Measurements from ENCODE around the gene AMMECR1L. TPM values are rescaled to one million over a fixed set of nuclear protein-coding genes. Genes with fewer than 3 reads are reported as not detected.
"Not testable (repeated sequence)": the region's sequence is repeated elsewhere in the genome, so short reads cannot be mapped to it uniquely, and the experiment has no call there.

Gene AMMECR1L
- total RNA-seq, 2 experiments from 2014 or later, result 12.8 to 14.2 TPM

- CTCF ChIA-PET, result interaction anchor here (1.4 to 1.8 kb wide), 2 partner anchors 11 to 62 kb away, joined by 3 to 6 read pairs; no protein-coding TSS in a partner anchor
- DNase-seq (peak; percentile 83), ATAC-seq (peak; percentile 97)
- peaks cover 27% of the 10 kb centered on the region for H3K4me1 Mint-ChIP-seq
- POLR2A ChIA-PET, result interaction anchor here (0.7 kb wide), 1 partner anchor 376 kb away, joined by 3 read pairs; no protein-coding TSS in a partner anchor
- H3K27ac Mint-ChIP-seq, result peak overlapping the region; percentile 78
- no peaks in the 10 kb centered on the region for H3K27me3 Mint-ChIP-seq
- intact Hi-C loops (cut with DNase I, micrococcal nuclease), result loop anchor here (1.0 to 2.0 kb wide), 3 partner anchors 19 to 28 kb away; partner anchors contain the start of genes WDR33 (in 2 of the 2) and POLR2D (in 1 of the 2)
- H3K4me3 Mint-ChIP-seq, result no peak overlapping the region
- peaks cover 19% of the 10 kb centered on the region for H3K9me3 Mint-ChIP-seq (ENCODE audit: low read depth)
- peaks cover 15% of the 10 kb centered on the region for H3K36me3 Mint-ChIP-seq (ENCODE audit: low read depth)
These were observed 55.9 kb downstream of the AMMECR1L start for GRCh38 chr2:127829845-127830246.

- Mint-ChIP-seq H3K9me3 (ENCODE audit: low read depth) (peaks cover 19% of the 10 kb centered on the region), H3K36me3 (ENCODE audit: low read depth) (peaks cover 15% of the 10 kb centered on the region), H3K4me1 (peaks cover 27% of the 10 kb centered on the region)
- H3K4me3 Mint-ChIP-seq; H3K27ac Mint-ChIP-seq; H3K27me3 Mint-ChIP-seq; ATAC-seq; POLR2A ChIA-PET; DNase-seq; intact Hi-C loops (cut with DNase I, micrococcal nuclease): not testable (repeated sequence)
- CTCF ChIA-PET, result interaction anchor here (2.3 kb wide), 1 partner anchor 15 kb away, joined by 8 read pairs; no protein-coding TSS in a partner anchor
These were observed 59.0 kb downstream of the AMMECR1L start for GRCh38 chr2:127826708-127827107.

GRCh38 chr2:127826047-127826446, 59.7 kb downstream of the AMMECR1L start:
- intact Hi-C loops (cut with DNase I, micrococcal nuclease), result no loop called here
- H3K9me3 Mint-ChIP-seq (ENCODE audit: low read depth), result peaks cover 19% of the 10 kb centered on the region
- H3K36me3 Mint-ChIP-seq (ENCODE audit: low read depth), result peaks cover 15% of the 10 kb centered on the region
- no peak overlapping the region for H3K27ac Mint-ChIP-seq
- H3K4me1 Mint-ChIP-seq, result peaks cover 25% of the 10 kb centered on the region
- ATAC-seq (no peak), DNase-seq (no peak)
- CTCF ChIA-PET, result interaction anchor here (0.8 kb wide), 1 partner anchor 55 kb away, joined by 3 read pairs; no protein-coding TSS in a partner anchor
- no peaks in the 10 kb centered on the region for H3K27me3 Mint-ChIP-seq
- POLR2A ChIA-PET, result no interaction called here
- no peak overlapping the region for H3K4me3 Mint-ChIP-seq

GRCh38 chr2:127820080-127820668, 65.6 kb downstream of the AMMECR1L start:
- Mint-ChIP-seq H3K9me3 (ENCODE audit: low read depth) (peaks cover 18% of the 10 kb centered on the region), H3K36me3 (ENCODE audit: low read depth) (peaks cover 9% of the 10 kb centered on the region), H3K4me1 (no peaks in the 10 kb centered on the region), H3K4me3 (no peak overlapping the region), H3K27ac (no peak overlapping the region), H3K27me3 (peaks cover 11% of the 10 kb centered on the region)
- no peak for DNase-seq
- POLR2A ChIA-PET, result no interaction called here
- CTCF ChIA-PET, result interaction anchor here (0.6 kb wide), 1 partner anchor 37 kb away, joined by 5 read pairs; no protein-coding TSS in a partner anchor
- intact Hi-C loops (cut with DNase I, micrococcal nuclease), result no loop called here
- ATAC-seq, result no peak

- intact Hi-C loops (cut with DNase I, micrococcal nuclease), result no loop called here
- Mint-ChIP-seq H3K9me3 (ENCODE audit: low read depth) (peaks cover 18% of the 10 kb centered on the region), H3K27ac (no peak overlapping the region), H3K27me3 (peaks cover 11% of the 10 kb centered on the region), H3K36me3 (ENCODE audit: low read depth) (peaks cover 9% of the 10 kb centered on the region), H3K4me1 (no peaks in the 10 kb centered on the region), H3K4me3 (no peak overlapping the region)
- ATAC-seq (no peak), DNase-seq (no peak)
- CTCF ChIA-PET, result interaction anchor here (1.6 kb wide), 1 partner anchor 11 kb away, joined by 6 read pairs; no protein-coding TSS in a partner anchor
- POLR2A ChIA-PET, result no interaction called here
These were observed 66.8 kb downstream of the AMMECR1L start for GRCh38 chr2:127818794-127819425.

GRCh38 chr2:127818241-127818640, 67.5 kb downstream of the AMMECR1L start:
- ATAC-seq (no peak), DNase-seq (no peak)
- ChIA-PET POLR2A (interaction anchor here (0.7 kb wide), 1 partner anchor 9 kb away, joined by 3 read pairs; no protein-coding TSS in a partner anchor), CTCF (interaction anchor here (1.6 kb wide), 1 partner anchor 12 kb away, joined by 6 read pairs; no protein-coding TSS in a partner anchor)
- Mint-ChIP-seq H3K27ac (no peak overlapping the region), H3K36me3 (ENCODE audit: low read depth) (peaks cover 9% of the 10 kb centered on the region), H3K4me1 (no peaks in the 10 kb centered on the region), H3K27me3 (peaks cover 11% of the 10 kb centered on the region), H3K9me3 (ENCODE audit: low read depth) (peaks cover 18% of the 10 kb centered on the region), H3K4me3 (no peak overlapping the region)
- intact Hi-C loops (cut with DNase I, micrococcal nuclease), result no loop called here

GRCh38 chr2:127814677-127815076, 71.1 kb downstream of the AMMECR1L start:
- H3K4me1 Mint-ChIP-seq, result peaks cover 12% of the 10 kb centered on the region
- ChIA-PET POLR2A (no interaction called here), CTCF (no interaction called here)
- peaks cover 11% of the 10 kb centered on the region for H3K36me3 Mint-ChIP-seq (ENCODE audit: low read depth)
- peaks cover 6% of the 10 kb centered on the region for H3K9me3 Mint-ChIP-seq (ENCODE audit: low read depth)
- ATAC-seq, result no peak
- intact Hi-C loops (cut with DNase I, micrococcal nuclease), result loop anchor here in 1 of 2 experiments (5.0 kb wide), 1 partner anchor 427 kb away; the partner anchor contains the start of gene MAP3K2
- no peak overlapping the region for H3K4me3 Mint-ChIP-seq
- no peak overlapping the region for H3K27ac Mint-ChIP-seq
- peaks cover 11% of the 10 kb centered on the region for H3K27me3 Mint-ChIP-seq
- no peak for DNase-seq

GRCh38 chr2:127812441-127812840, 73.3 kb downstream of the AMMECR1L start:
- ATAC-seq; H3K4me3 Mint-ChIP-seq; H3K27me3 Mint-ChIP-seq; H3K27ac Mint-ChIP-seq; H3K9me3 Mint-ChIP-seq (ENCODE audit: low read depth); DNase-seq; POLR2A ChIA-PET: not testable (repeated sequence)
- H3K4me1 Mint-ChIP-seq, result peaks cover 31% of the 10 kb centered on the region
- H3K36me3 Mint-ChIP-seq (ENCODE audit: low read depth), result peaks cover 22% of the 10 kb centered on the region
- CTCF ChIA-PET, result interaction anchor here (0.7 to 1.6 kb wide), 3 partner anchors 11 to 112 kb away, joined by 3 to 5 read pairs (median 4); partner anchors contain the start of gene SFT2D3
- intact Hi-C loops (cut with DNase I, micrococcal nuclease), result loop anchor here in 1 of 2 experiments (5.0 kb wide), 1 partner anchor 425 kb away; the partner anchor contains the start of gene MAP3K2

Other genes starting within 250 kb of the AMMECR1L start
- gene GPR17, start 239.8 kb downstream of the AMMECR1L start, total RNA-seq, result not detected
- 10 to 100 TPM; 16.4 to 19.3 TPM for gene LIMS2, start 210.4 kb downstream of the AMMECR1L start, total RNA-seq
- 1 to 10 TPM; 2.8 to 3.1 TPM for gene SFT2D3, start 184.5 kb downstream of the AMMECR1L start, total RNA-seq
- 10 to 100 TPM; 58.6 to 76.3 TPM for gene WDR33, start 74.8 kb downstream of the AMMECR1L start, total RNA-seq
- 10 to 100 TPM; 72.4 to 73.7 TPM for gene POLR2D, start 27.8 kb downstream of the AMMECR1L start, total RNA-seq
- 10 to 100 TPM; 28.2 to 35.8 TPM for gene SAP130, start 142.1 kb upstream of the AMMECR1L start, total RNA-seq
- 10 to 100 TPM; 50.0 to 67.2 TPM for gene UGGT1, start 205.2 kb upstream of the AMMECR1L start, total RNA-seq